ENCODE measurements around the gene NMT1.

Gene NMT1

DNA sequence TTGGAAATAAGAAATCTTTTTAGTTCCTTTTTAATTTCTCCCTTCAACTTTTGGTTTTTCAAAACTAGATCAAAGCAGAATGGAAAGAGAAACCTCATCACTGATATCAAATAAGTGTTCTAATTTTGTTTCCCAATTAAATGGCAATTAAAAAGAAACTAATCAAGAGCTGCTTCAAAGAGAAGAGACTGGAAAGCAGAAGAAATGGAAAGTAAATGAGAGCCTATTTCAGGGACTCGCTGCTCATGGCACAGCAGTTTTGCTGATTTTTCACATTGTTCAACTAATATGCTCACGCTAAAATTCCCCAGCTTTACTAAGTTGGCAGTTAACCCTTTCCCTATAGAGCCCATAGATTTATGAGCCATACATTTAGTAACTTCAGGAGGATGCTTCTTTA, 6.5 kb downstream of the NMT1 start:
- Mint-ChIP-seq H3K36me3 (ENCODE audit: low read depth) (peaks cover 20% of the 10 kb centered on the region), H3K4me3 (no peak overlapping the region), H3K27me3 (ENCODE audit: low read depth) (no peaks in the 10 kb centered on the region), H3K27ac (peak overlapping the region in 1 of 3 experiments; percentile 2), H3K9me3 (no peaks in the 10 kb centered on the region), H3K4me1 (peaks cover 5% of the 10 kb centered on the region)
- TF ChIP-seq, protein P1, sequence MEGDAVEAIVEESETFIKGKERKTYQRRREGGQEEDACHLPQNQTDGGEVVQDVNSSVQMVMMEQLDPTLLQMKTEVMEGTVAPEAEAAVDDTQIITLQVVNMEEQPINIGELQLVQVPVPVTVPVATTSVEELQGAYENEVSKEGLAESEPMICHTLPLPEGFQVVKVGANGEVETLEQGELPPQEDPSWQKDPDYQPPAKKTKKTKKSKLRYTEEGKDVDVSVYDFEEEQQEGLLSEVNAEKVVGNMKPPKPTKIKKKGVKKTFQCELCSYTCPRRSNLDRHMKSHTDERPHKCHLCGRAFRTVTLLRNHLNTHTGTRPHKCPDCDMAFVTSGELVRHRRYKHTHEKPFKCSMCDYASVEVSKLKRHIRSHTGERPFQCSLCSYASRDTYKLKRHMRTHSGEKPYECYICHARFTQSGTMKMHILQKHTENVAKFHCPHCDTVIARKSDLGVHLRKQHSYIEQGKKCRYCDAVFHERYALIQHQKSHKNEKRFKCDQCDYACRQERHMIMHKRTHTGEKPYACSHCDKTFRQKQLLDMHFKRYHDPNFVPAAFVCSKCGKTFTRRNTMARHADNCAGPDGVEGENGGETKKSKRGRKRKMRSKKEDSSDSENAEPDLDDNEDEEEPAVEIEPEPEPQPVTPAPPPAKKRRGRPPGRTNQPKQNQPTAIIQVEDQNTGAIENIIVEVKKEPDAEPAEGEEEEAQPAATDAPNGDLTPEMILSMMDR (IDR thresholded peaks at IDR 0.05; ENCODE audit: unreplicated experiment in 3 of 3), result no peak

DNA sequence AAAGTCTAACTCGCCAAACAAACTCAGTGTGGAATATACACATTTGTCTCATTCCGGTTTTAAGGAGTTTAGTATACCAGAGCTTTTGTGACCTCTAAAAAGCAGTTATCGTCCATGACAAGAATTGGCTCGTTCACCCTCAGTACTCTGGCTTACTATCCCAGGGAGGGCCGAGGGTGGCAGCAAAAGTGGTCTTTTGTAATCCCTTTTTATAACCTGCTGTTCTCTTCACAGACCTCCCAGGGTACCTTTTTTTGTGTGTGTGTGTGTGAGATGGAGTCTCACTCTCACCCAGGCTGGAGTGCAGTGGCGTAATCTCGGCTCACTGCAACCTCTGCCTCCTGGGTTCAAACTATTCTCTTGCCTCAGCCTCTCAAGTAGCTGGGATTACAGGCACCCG, 8.9 kb downstream of the NMT1 start:
- no peak overlapping the region for H3K27ac Mint-ChIP-seq
- H3K36me3 Mint-ChIP-seq (ENCODE audit: low read depth), result peaks cover 34% of the 10 kb centered on the region
- no peaks in the 10 kb centered on the region for H3K27me3 Mint-ChIP-seq (ENCODE audit: low read depth)
- peaks cover 5% of the 10 kb centered on the region for H3K4me1 Mint-ChIP-seq
- no peaks in the 10 kb centered on the region for H3K9me3 Mint-ChIP-seq
- TF ChIP-seq, protein P1 (IDR thresholded peaks at IDR 0.05; ENCODE audit: unreplicated experiment in 3 of 3), result no peak
- H3K4me3 Mint-ChIP-seq, result no peak overlapping the region

DNA sequence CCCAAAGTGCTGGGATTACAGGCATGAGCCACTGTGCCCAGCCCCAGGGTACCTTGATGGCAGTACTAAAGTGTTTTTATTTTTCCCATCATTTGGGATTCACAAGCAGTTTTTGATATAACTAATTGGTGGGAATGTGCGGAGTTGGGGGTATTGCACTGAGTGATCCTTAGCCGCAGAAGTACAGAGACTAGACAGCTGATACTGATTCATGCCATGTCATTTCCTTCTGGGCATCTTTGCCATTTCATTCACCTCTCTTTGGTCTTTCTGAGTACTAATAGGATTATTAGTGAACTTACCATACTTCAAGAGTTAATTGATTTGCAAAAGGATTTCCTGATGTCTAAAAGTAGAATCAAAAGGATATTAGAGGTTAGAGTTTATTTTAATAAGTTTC, 9.7 kb downstream of the NMT1 start:
- peaks cover 34% of the 10 kb centered on the region for H3K36me3 Mint-ChIP-seq (ENCODE audit: low read depth)
- H3K27me3 Mint-ChIP-seq (ENCODE audit: low read depth), result no peaks in the 10 kb centered on the region
- no peaks in the 10 kb centered on the region for H3K9me3 Mint-ChIP-seq
- H3K27ac Mint-ChIP-seq, result no peak overlapping the region
- peaks cover 5% of the 10 kb centered on the region for H3K4me1 Mint-ChIP-seq
- no peak overlapping the region for H3K4me3 Mint-ChIP-seq
- TF ChIP-seq, protein P1 (IDR thresholded peaks at IDR 0.05; ENCODE audit: unreplicated experiment in 3 of 3), result no peak

DNA sequence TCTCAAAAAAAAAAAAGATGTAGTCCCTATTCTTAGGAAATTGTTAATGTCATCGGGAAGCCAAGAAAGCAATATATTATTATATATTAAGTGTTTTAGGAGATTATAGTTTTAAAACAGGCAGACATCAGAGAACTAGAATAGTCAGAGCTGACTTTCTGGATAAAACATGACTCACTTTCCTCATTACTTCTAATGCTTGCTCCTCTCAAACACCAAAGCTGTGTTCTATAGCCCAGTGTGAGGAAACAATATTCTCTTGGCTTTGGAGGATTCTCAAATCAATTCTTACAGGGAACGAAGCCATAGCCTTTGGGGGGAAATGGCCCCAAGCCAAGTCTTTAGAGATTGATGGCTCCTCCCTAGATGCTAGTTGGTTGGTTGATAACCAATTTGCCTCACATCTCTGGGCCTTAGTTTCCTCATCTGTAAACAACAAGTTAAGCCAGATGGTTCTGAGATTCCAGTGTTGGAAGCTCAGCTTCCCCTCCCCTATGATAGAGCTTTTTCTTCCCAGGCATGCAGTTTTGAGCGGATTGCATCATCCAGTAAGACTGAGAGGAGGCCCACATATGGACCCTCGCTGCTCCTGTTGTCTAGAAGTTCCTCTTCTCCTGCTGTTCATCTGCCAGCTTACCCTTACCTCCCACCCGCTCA, 12.4 kb downstream of the NMT1 start:
- Mint-ChIP-seq H3K27ac (peak overlapping the region; percentile 21 to 63 (median 47)), H3K27me3 (ENCODE audit: low read depth) (no peaks in the 10 kb centered on the region), H3K9me3 (no peaks in the 10 kb centered on the region), H3K36me3 (ENCODE audit: low read depth) (peaks cover 48% of the 10 kb centered on the region), H3K4me3 (no peak overlapping the region), H3K4me1 (peaks cover 5% of the 10 kb centered on the region)
- TF ChIP-seq, protein P1 (IDR thresholded peaks at IDR 0.05; ENCODE audit: unreplicated experiment in 3 of 3), result no peak

DNA sequence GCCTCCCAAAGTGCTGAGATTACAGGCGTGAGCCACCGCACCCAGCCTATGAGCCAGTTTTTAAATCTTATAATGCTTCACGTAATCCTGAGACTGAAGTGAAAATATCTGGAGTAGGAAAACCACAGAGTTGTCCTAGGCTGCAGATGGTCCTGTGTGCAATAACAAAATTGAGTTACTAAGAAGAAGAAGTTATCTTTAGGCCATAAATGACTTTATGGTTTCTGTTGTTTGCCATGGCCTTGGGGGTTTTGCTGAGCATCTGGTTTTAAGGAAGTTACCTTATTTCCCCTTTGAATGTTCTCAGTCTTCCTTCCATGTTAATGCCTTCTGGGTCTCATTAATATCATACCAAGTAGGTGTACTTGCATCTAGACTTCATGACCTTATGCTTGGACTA, 16.5 kb downstream of the NMT1 start:
- H3K36me3 Mint-ChIP-seq (ENCODE audit: low read depth), result peaks cover 50% of the 10 kb centered on the region
- TF ChIP-seq, protein P1 (IDR thresholded peaks at IDR 0.05; ENCODE audit: unreplicated experiment in 3 of 3), result no peak
- H3K4me1 Mint-ChIP-seq, result peaks cover 11% of the 10 kb centered on the region
- no peak overlapping the region for H3K27ac Mint-ChIP-seq
- H3K9me3 Mint-ChIP-seq, result no peaks in the 10 kb centered on the region
- no peak overlapping the region for H3K4me3 Mint-ChIP-seq
- no peaks in the 10 kb centered on the region for H3K27me3 Mint-ChIP-seq (ENCODE audit: low read depth)

DNA sequence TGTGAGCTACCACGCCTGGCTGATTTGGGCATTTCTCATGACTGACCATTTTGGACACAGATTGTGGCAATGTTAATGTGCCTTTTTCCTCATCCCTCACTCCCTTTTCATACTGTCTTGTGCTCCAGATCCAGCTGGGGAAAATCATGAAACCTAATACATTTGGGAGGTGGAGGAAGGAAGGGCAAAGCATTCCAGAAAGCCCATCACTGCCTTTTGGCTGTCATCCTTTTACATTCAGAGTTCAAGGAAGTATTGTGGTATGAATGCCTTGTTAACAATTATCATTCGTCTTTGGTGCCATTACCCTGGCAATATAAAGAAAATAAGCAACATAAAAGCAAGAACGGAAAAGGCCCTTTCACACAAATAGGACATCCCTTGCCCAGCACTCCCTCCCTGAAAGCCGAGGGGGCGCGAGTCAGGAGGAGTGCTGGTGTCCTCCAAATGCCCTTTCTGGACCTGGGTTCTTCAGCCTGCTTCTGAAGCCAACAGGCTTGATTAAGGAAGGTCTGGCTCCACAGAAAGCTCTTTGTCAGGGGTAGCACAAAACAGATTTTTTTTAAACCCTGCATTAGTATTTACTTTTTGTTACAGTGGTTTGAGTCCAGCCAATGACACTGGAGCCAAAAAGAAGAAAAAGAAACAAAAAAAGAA, 20.1 kb downstream of the NMT1 start:
- TF ChIP-seq, protein P1 (IDR thresholded peaks at IDR 0.05; ENCODE audit: unreplicated experiment in 3 of 3), result no peak
- no peaks in the 10 kb centered on the region for H3K27me3 Mint-ChIP-seq (ENCODE audit: low read depth)
- H3K9me3 Mint-ChIP-seq, result no peaks in the 10 kb centered on the region
- H3K27ac Mint-ChIP-seq, result peak overlapping the region; percentile 67 to 87 (median 81)
- H3K4me3 Mint-ChIP-seq, result no peak overlapping the region
- H3K36me3 Mint-ChIP-seq (ENCODE audit: low read depth), result peaks cover 42% of the 10 kb centered on the region
- H3K4me1 Mint-ChIP-seq, result peaks cover 6% of the 10 kb centered on the region

All from nephron (organoid).